Right lobe of liver (tissue), 6 donors: ENCODE results near the gene LLGL1. TPM values are rescaled to one million over a fixed set of nuclear protein-coding genes. Genes with fewer than 3 reads are reported as not detected.

ENCODE experiments used
- ATAC-seq, 4 donors: fragments of 200-7000 bp; cut with Tn5 transposase; one replicate each; pipeline ENCODE4 v1.9.1; 2020; ENCODE audit warnings: mild to moderate bottlenecking in 4 of 4, moderate library complexity in 4 of 4
- DNase-seq, 3 donors: peaks; one replicate each; pipeline ENCODE4 v3.0.0-alpha.2; 2020
- H3K27ac ChIP-seq, 3 donors: fragments of 200-600 bp; one replicate each; pipeline ENCODE4 v1.8.0; 2022
- H3K27me3 ChIP-seq, 2 donors: fragments of 200-600 bp; one replicate each; pipeline ENCODE4 v1.8.0; 2022
- H3K36me3 ChIP-seq, 4 donors: fragments of 200-600 bp; sonication (generic) in 1 of 4; one replicate each; pipeline versions ENCODE4 v1.5.1 to v1.8.0; 2017 to 2022; ENCODE audit warnings: control low read depth in 1 of 4
- H3K4me1 ChIP-seq, 4 donors: fragments of 200-600 bp; sonication (generic) in 1 of 4; one replicate each; pipeline versions ENCODE4 v1.5.1 to v1.8.0; 2017 to 2022; ENCODE audit warnings: control low read depth in 1 of 4
- H3K4me3 ChIP-seq, 3 donors: fragments of 200-600 bp; one replicate each; pipeline ENCODE4 v1.8.0; 2022
- H3K9me3 ChIP-seq, 4 donors: fragments of 200-600 bp; sonication (generic) in 1 of 4; one replicate each; pipeline versions ENCODE4 v1.5.1 to v1.8.0; 2017 to 2022; ENCODE audit warnings: control low read depth in 1 of 4
- POLR2A ChIP-seq: fragments of 450-650 bp; IDR thresholded peaks from one replicate; pipeline ENCODE4 v1.6.1; 2017; ENCODE audit warnings: antibody characterized with exemption, mild to moderate bottlenecking
- WGBS: methylation state at CpG from one replicate; pipeline ENCODE4 v1.1.6; 2018; ENCODE audit warnings: low coverage, low lambda C conversion rate; ENCODE audit not compliant: insufficient coverage; ENCODE audit errors: missing lambda C conversion rate; 5-methylcytosine and 5-hydroxymethylcytosine counted together
- intact Hi-C, 2 donors: fragments of 100-400 bp; cut with DNase I; formaldehyde crosslinking; loops; one replicate each; pipeline versions ENCODE4 v1.11.2 to v1.14.1; 2022
- total RNA-seq, 6 experiments: library from RNA; depleted of rRNA in 2 of 6; stranded (reverse); fragments of >200 nt in 2 of 6; fragmentation: NEBNext Ultra II Directional in 3 of 6; extraction: Animal tissue kit (Norgen Biotek cat#: 25700) in 3 of 6; gene quantifications; one replicate each; pipeline versions ENCODE4 v1.1.0 to v1.2.4, GENCODE V29; 2016 to 2023
- TF ChIP-seq, protein P1 (sequence below), 4 donors: fragments of 200-600 bp in 3 of 4; fragments of 450-650 bp in 1 of 4; IDR thresholded peaks; one replicate each; pipeline versions ENCODE4 v1.5.1 to v1.8.0; 2016 to 2022; ENCODE audit warnings: antibody characterized with exemption in 4 of 4, mild to moderate bottlenecking in 2 of 4
- donor health status: DM: no; HTN: yes; CAD: no.
- donor health status: DM: no; HTN: no; CAD: no.
- donor health status: DM: no; HTN: no; CAD: no.
- donor health status: DM: no; HTN: yes; CAD: no.
- donor health status: DM: no; HTN: yes; CAD: no.

The LLGL1 gene
- total RNA-seq, 6 experiments from 2014 or later, result 2.0 to 8.6 (median 2.8) TPM

DNA sequence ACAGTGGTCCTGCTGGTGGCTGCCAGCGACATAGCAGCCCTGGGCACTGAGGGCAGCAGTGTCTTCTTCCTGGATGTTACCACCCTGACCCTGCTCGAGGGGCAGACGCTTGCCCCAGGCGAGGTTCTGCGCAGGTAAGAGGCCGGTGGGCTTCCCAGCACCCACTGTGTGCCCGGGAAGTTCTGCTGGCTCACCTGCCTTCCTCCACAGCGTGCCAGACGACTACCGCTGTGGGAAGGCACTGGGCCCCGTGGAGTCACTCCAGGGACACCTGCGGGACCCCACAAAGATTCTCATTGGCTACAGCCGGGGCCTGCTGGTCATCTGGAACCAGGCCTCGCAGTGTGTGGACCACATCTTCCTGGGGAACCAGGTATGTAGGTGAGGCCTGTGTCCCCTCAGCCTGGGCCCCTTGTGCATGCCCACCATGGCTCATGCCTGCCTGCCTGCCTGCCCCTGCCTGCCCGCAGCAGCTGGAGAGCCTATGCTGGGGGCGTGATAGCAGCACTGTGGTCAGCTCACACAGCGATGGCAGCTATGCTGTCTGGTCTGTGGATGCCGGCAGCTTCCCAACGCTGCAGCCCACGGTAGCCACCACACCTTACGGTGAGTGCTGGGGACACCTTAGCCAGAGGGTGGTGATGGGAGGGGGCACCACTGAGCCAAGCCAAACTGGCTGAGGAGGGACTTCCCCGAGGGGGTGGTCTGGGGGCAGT, 8.5 kb downstream of the LLGL1 start:
- Histone ChIP-seq H3K4me3 (no peak overlapping the region), H3K27me3 (no peaks in the 10 kb centered on the region), H3K27ac (no peak overlapping the region), H3K36me3 (no peaks in the 10 kb centered on the region), H3K9me3 (no peaks in the 10 kb centered on the region), H3K4me1 (no peaks in the 10 kb centered on the region)
- no peak for TF ChIP-seq POLR2A
- TF ChIP-seq, protein P1, sequence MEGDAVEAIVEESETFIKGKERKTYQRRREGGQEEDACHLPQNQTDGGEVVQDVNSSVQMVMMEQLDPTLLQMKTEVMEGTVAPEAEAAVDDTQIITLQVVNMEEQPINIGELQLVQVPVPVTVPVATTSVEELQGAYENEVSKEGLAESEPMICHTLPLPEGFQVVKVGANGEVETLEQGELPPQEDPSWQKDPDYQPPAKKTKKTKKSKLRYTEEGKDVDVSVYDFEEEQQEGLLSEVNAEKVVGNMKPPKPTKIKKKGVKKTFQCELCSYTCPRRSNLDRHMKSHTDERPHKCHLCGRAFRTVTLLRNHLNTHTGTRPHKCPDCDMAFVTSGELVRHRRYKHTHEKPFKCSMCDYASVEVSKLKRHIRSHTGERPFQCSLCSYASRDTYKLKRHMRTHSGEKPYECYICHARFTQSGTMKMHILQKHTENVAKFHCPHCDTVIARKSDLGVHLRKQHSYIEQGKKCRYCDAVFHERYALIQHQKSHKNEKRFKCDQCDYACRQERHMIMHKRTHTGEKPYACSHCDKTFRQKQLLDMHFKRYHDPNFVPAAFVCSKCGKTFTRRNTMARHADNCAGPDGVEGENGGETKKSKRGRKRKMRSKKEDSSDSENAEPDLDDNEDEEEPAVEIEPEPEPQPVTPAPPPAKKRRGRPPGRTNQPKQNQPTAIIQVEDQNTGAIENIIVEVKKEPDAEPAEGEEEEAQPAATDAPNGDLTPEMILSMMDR (IDR thresholded peaks at IDR 0.05), result no peak
- no CpG with 5 or more reads among the region's 22 CpGs for WGBS
- ATAC-seq, result no peak
- intact Hi-C loops, result no loop called here
- no peak for DNase-seq

DNA sequence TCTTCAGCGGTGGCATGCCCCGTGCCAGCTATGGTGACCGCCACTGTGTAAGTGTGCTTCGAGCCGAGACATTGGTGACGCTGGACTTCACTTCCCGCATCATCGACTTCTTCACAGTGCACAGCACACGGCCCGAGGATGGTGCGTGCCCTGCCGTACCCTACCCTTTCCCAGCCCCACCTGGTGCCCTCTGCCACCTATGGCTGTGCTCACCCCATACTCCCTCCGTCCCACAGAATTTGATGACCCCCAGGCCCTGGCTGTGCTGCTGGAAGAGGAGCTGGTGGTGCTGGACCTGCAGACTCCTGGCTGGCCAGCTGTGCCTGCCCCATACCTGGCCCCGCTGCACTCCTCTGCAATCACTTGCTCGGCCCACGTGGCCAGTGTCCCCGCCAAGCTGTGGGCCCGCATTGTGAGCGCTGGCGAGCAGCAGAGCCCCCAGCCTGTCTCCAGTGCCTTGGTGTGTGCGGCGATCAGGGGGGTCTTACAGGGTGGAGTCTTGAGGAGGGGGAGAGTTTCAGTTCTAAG, 9.5 kb downstream of the LLGL1 start:
- DNase-seq, result no peak

DNA sequence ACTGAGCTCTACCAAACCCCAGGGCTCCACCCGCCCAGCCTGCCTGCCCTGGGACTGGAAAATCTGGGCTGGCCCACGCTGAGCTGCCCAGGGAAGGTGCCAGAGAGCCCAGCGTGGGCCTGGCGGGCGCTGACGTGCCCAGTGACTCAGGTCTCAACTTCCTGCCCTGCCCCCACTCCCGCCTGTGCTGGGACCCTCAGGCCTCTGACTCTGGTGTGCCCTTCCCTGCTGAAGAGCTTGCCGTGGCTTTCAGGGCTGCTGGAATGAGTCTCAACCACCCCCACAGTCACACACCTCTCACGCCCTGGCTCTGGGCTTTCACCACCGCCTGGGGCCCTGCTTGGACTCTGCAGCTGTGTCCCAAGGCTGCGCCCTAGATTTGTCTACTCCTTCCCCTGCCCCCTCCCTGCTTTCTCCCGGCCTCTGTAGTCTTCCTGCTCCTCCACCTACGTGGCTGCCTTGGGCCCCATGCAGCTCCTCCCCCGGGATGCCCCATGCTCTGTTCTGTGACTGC, 10.4 kb downstream of the LLGL1 start:
- H3K4me1 ChIP-seq, result no peaks in the 10 kb centered on the region
- no peak overlapping the region for H3K27ac ChIP-seq
- H3K27me3 ChIP-seq, result no peaks in the 10 kb centered on the region
- H3K36me3 ChIP-seq, result no peaks in the 10 kb centered on the region
- ATAC-seq, result no peak
- no peak for DNase-seq
- H3K9me3 ChIP-seq, result no peaks in the 10 kb centered on the region
- TF ChIP-seq, protein P1 (IDR thresholded peaks at IDR 0.05), result no peak
- no peak for TF ChIP-seq POLR2A
- intact Hi-C loops, result no loop called here
- WGBS, result 82% methylated on average over 6 of the region's 14 CpGs
- H3K4me3 ChIP-seq, result no peak overlapping the region

More for the DNA sequence above, 9.5 kb downstream of the LLGL1 start:
- ATAC-seq, result no peak
- Histone ChIP-seq H3K4me1 (no peaks in the 10 kb centered on the region), H3K9me3 (no peaks in the 10 kb centered on the region), H3K27ac (no peak overlapping the region), H3K4me3 (no peak overlapping the region), H3K36me3 (no peaks in the 10 kb centered on the region), H3K27me3 (no peaks in the 10 kb centered on the region)
- TF ChIP-seq, protein P1 (IDR thresholded peaks at IDR 0.05), result no peak
- TF ChIP-seq POLR2A, result no peak
- 95% methylated on average over 11 of the region's 22 CpGs for WGBS
- intact Hi-C loops, result no loop called here

DNA sequence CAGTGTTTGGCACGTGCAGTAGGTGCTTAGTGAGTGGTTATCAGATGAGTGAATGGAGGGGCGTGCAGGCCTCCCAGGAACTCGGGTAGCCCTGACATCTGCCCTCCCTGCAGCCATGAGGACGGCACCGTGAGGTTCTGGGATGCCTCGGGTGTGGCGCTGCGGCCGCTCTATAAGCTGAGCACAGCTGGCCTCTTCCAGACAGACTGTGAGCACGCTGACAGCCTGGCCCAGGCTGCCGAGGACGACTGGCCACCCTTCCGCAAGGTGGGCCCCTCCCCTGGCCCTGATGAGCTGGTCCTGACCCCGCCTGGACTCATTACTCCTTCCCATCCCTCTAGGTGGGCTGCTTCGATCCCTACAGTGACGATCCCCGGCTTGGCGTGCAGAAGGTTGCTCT, 11.1 kb downstream of the LLGL1 start:
- intact Hi-C loops, result no loop called here
- no peak for DNase-seq

More for the DNA sequence above, 11.1 kb downstream of the LLGL1 start:
- Histone ChIP-seq H3K27ac (no peak overlapping the region), H3K4me1 (no peaks in the 10 kb centered on the region), H3K4me3 (no peak overlapping the region), H3K9me3 (no peaks in the 10 kb centered on the region), H3K36me3 (no peaks in the 10 kb centered on the region), H3K27me3 (no peaks in the 10 kb centered on the region)
- WGBS, result no CpG with 5 or more reads among the region's 18 CpGs
- no peak for ATAC-seq
- no peak for TF ChIP-seq POLR2A
- TF ChIP-seq, protein P1 (IDR thresholded peaks at IDR 0.05), result no peak
